Fibroblast of mammary gland (primary cell): ENCODE data around the gene BTBD16.

Source experiments
- DNase-seq: peaks from one replicate; pipeline ENCODE4 v3.0.0-alpha.2; 2010; ENCODE audit warnings: low read depth
- H3K4me3 ChIP-seq: 2 replicates; pipeline ENCODE4 v1.5.1; 2011; ENCODE audit warnings: low read depth, mild to moderate bottlenecking, low read length, moderate library complexity; ENCODE audit not compliant: control insufficient read depth
- CTCF ChIP-seq: conservative IDR thresholded peaks from 2 replicates; pipeline ENCODE4 v1.5.1; 2011; ENCODE audit warnings: low read depth, low read length, inconsistent platforms; ENCODE audit not compliant: control insufficient read depth, insufficient read depth

Gene BTBD16

GRCh38 chr10:122290833-122291532 lies 19.9 kb downstream of the BTBD16 start:
- H3K4me3 ChIP-seq: no peak overlapping the region
- no peak for TF ChIP-seq CTCF
- DNase-seq: no peak

GRCh38 chr10:122291739-122292138 lies 20.6 kb downstream of the BTBD16 start:
- DNase-seq: no peak
- H3K4me3 ChIP-seq: no peak overlapping the region

GRCh38 chr10:122292376-122292775 lies 21.3 kb downstream of the BTBD16 start:
- DNase-seq: no peak
- H3K4me3 ChIP-seq: no peak overlapping the region
- no peak for TF ChIP-seq CTCF

More at GRCh38 chr10:122291739-122292138, 20.6 kb downstream of the BTBD16 start:
- TF ChIP-seq CTCF: no peak

GRCh38 chr10:122293156-122293960 lies 22.3 kb downstream of the BTBD16 start:
- H3K4me3 ChIP-seq: no peak overlapping the region
- TF ChIP-seq CTCF: no peak

GRCh38 chr10:122293961-122294380 lies 22.9 kb downstream of the BTBD16 start:
- TF ChIP-seq CTCF: no peak
- no peak overlapping the region for H3K4me3 ChIP-seq
- no peak for DNase-seq

More at GRCh38 chr10:122293156-122293960, 22.3 kb downstream of the BTBD16 start:
- no peak for DNase-seq

GRCh38 chr10:122294511-122295450 lies 23.7 kb downstream of the BTBD16 start:
- no peak for TF ChIP-seq CTCF
- no peak overlapping the region for H3K4me3 ChIP-seq
- DNase-seq: no peak
